HG02571 (cell line): ENCODE data around the gene CCDC32.

Source experiments
- ATAC-seq: cut with Tn5 transposase; IDR thresholded peaks from one replicate; pipeline ENCODE4 v1.9.1; 2021; ENCODE audit warnings: mild to moderate bottlenecking, moderate library complexity; ENCODE audit not compliant: unreplicated experiment

CCDC32 gene

GRCh38 chr15:40513609-40514008, 51.2 kb downstream of the CCDC32 start:
- no peak for ATAC-seq

- ATAC-seq = no peak
These were observed 52.4 kb downstream of the CCDC32 start for GRCh38 chr15:40512440-40512839.

- ATAC-seq = no peak
These were observed 53.2 kb downstream of the CCDC32 start for GRCh38 chr15:40511472-40512133.

- no peak for ATAC-seq
These were observed 53.8 kb downstream of the CCDC32 start for GRCh38 chr15:40511093-40511471.

- ATAC-seq = no peak
These were observed 54.6 kb downstream of the CCDC32 start for GRCh38 chr15:40510201-40510600.

- ATAC-seq = no peak
These were observed 56.6 kb downstream of the CCDC32 start for GRCh38 chr15:40508216-40508615.

- ATAC-seq = no peak
These were observed 57.8 kb downstream of the CCDC32 start for GRCh38 chr15:40506964-40507571.
